Smooth muscle cell (in vitro differentiated cells): ENCODE measurements around the gene MEGF8. TPM values are rescaled to one million over a fixed set of nuclear protein-coding genes. Genes with fewer than 3 reads are reported as not detected.

Experiments used
- DNase-seq: peaks from one replicate; lab custom pipeline; 2025; ENCODE audit not compliant: unreplicated experiment; lab: John Stamatoyannopoulos, UW
- H2AFZ ChIP-seq: fragments of 200-600 bp; sonication (generic); 2 replicates; pipeline ENCODE4 v1.6.0; 2016; ENCODE audit warnings: antibody characterized with exemption, low read depth, mild to moderate bottlenecking
- H3F3A ChIP-seq: fragments of 200-600 bp; sonication (generic); 2 replicates; pipeline ENCODE4 v1.6.0; 2017; ENCODE audit warnings: antibody characterized with exemption, low read depth
- H3K27ac ChIP-seq: fragments of 200-600 bp; sonication (generic); 2 replicates; pipeline ENCODE4 v1.5.1; 2016; ENCODE audit warnings: low read depth, mild to moderate bottlenecking
- H3K27me3 ChIP-seq: fragments of 200-600 bp; sonication (generic); 2 replicates; pipeline ENCODE4 v1.6.1; 2016; ENCODE audit warnings: low read depth, mild to moderate bottlenecking
- H3K36me3 ChIP-seq: fragments of 200-600 bp; sonication (generic); 2 replicates; pipeline ENCODE4 v1.5.1; 2016; ENCODE audit warnings: low read depth
- H3K4me1 ChIP-seq: fragments of 200-600 bp; sonication (generic); 2 replicates; pipeline ENCODE4 v1.5.1; 2016; ENCODE audit warnings: low read depth
- H3K4me2 ChIP-seq: fragments of 200-600 bp; sonication (generic); 2 replicates; pipeline ENCODE4 v1.6.0; 2016; ENCODE audit warnings: mild to moderate bottlenecking
- H3K4me3 ChIP-seq: fragments of 200-600 bp; sonication (generic); 2 replicates; pipeline ENCODE4 v1.5.1; 2016; ENCODE audit warnings: mild to moderate bottlenecking
- H3K79me2 ChIP-seq: fragments of 200-600 bp; sonication (generic); 2 replicates; pipeline ENCODE4 v1.6.0; 2016; ENCODE audit warnings: low read depth, mild to moderate bottlenecking
- H3K9ac ChIP-seq: fragments of 200-600 bp; sonication (generic); 2 replicates; pipeline ENCODE4 v1.6.0; 2016; ENCODE audit warnings: low read depth
- H3K9me3 ChIP-seq: fragments of 200-600 bp; sonication (generic); replicated peaks from 2 replicates; pipeline ENCODE4 v1.5.1; 2016; ENCODE audit warnings: low read depth
- H4K20me1 ChIP-seq: fragments of 200-600 bp; sonication (generic); 2 replicates; pipeline ENCODE4 v1.6.0; 2016; ENCODE audit warnings: low read depth
- CTCF ChIP-seq: fragments of 200-600 bp; sonication (generic); IDR thresholded peaks from 2 replicates; pipeline ENCODE4 v1.5.1; 2017; ENCODE audit warnings: borderline replicate concordance, mild to moderate bottlenecking, antibody characterized with exemption; ENCODE audit not compliant: insufficient read depth, poor library complexity, severe bottlenecking
- WGBS: methylation state at CpG from one replicate; pipeline ENCODE4 v1.1.7; 2016; ENCODE audit warnings: low lambda C conversion rate; 5-methylcytosine and 5-hydroxymethylcytosine counted together
- polyA plus RNA-seq: library from polyadenylated mRNA; unstranded; fragments of >200 nt; fragmentation: Nextera tagmentation; extraction: Ambion mirVana; gene quantifications from 2 replicates; pipeline ENCODE4 v1.2.1, GENCODE V29; 2016
- total RNA-seq: library from RNA; depleted of rRNA; stranded (reverse); fragments of >200 nt; gene quantifications from 2 replicates; pipeline ENCODE4 v1.2.3, GENCODE V29; 2014

MEGF8 gene
- total and polyA plus RNA-seq, 2 experiments from 2014 or later: 8.2 to 16.4 TPM

GRCh38 chr19:42366673-42367072, 41.2 kb downstream of the MEGF8 start:
- Histone ChIP-seq H3K27ac (no peak overlapping the region), H2AFZ (no peak overlapping the region), H3K27me3 (no peaks in the 10 kb centered on the region), H3K4me3 (no peak overlapping the region), H3K9ac (no peak overlapping the region), H3K36me3 (peaks cover 6% of the 10 kb centered on the region), H3F3A (no peaks in the 10 kb centered on the region), H3K9me3 (no peaks in the 10 kb centered on the region), H4K20me1 (no peaks in the 10 kb centered on the region), H3K4me1 (no peaks in the 10 kb centered on the region), H3K79me2 (no peaks in the 10 kb centered on the region), H3K4me2 (no peak overlapping the region)
- no peak for TF ChIP-seq CTCF
- no peak for DNase-seq
- WGBS: 85% methylated on average over 1 of the region's 1 CpG

- DNase-seq: no peak
- Histone ChIP-seq H3K27ac (no peak overlapping the region), H3K9me3 (no peaks in the 10 kb centered on the region), H3K4me1 (no peaks in the 10 kb centered on the region), H3K27me3 (no peaks in the 10 kb centered on the region), H2AFZ (no peak overlapping the region), H3K9ac (no peak overlapping the region), H3K4me2 (no peak overlapping the region), H4K20me1 (no peaks in the 10 kb centered on the region), H3K79me2 (no peaks in the 10 kb centered on the region), H3F3A (no peaks in the 10 kb centered on the region), H3K4me3 (no peak overlapping the region), H3K36me3 (peaks cover 6% of the 10 kb centered on the region)
- 90% methylated on average over 4 of the region's 4 CpGs for WGBS
- TF ChIP-seq CTCF: no peak
These were observed 42.5 kb downstream of the MEGF8 start for GRCh38 chr19:42367929-42368328.

GRCh38 chr19:42368360-42368759, 42.9 kb downstream of the MEGF8 start:
- Histone ChIP-seq H3F3A (no peaks in the 10 kb centered on the region), H3K79me2 (no peaks in the 10 kb centered on the region), H3K4me1 (no peaks in the 10 kb centered on the region), H3K9me3 (no peaks in the 10 kb centered on the region), H3K4me3 (no peak overlapping the region), H3K9ac (no peak overlapping the region), H2AFZ (no peak overlapping the region), H3K27ac (no peak overlapping the region), H3K4me2 (no peak overlapping the region), H3K36me3 (peaks cover 6% of the 10 kb centered on the region), H4K20me1 (no peaks in the 10 kb centered on the region), H3K27me3 (no peaks in the 10 kb centered on the region)
- 95% methylated on average over 9 of the region's 11 CpGs for WGBS
- TF ChIP-seq CTCF: no peak
- no peak for DNase-seq

GRCh38 chr19:42368765-42369164, 43.3 kb downstream of the MEGF8 start:
- TF ChIP-seq CTCF: no peak
- H3K4me2 ChIP-seq: no peak overlapping the region

More at GRCh38 chr19:42368765-42369164, 43.3 kb downstream of the MEGF8 start:
- Histone ChIP-seq H3K9me3 (no peaks in the 10 kb centered on the region), H2AFZ (no peak overlapping the region), H3K36me3 (peaks cover 3% of the 10 kb centered on the region), H4K20me1 (no peaks in the 10 kb centered on the region), H3K4me3 (no peak overlapping the region), H3K79me2 (no peaks in the 10 kb centered on the region), H3F3A (no peaks in the 10 kb centered on the region), H3K9ac (no peak overlapping the region), H3K27ac (no peak overlapping the region), H3K4me1 (no peaks in the 10 kb centered on the region), H3K27me3 (no peaks in the 10 kb centered on the region)
- DNase-seq: no peak
- WGBS: 93% methylated on average over 15 of the region's 15 CpGs
